T-helper 22 cell (primary cell): ENCODE data around the gene FAM131B.
"Not testable (repeated sequence)": the region's sequence is repeated elsewhere in the genome, so short reads cannot be mapped to it uniquely, and the experiment has no call there.

Experiments used
- DNase-seq: peaks from one replicate; pipeline ENCODE4 v3.0.0-alpha.2; 2020; ENCODE audit warnings: low read depth

FAM131B gene

DNA sequence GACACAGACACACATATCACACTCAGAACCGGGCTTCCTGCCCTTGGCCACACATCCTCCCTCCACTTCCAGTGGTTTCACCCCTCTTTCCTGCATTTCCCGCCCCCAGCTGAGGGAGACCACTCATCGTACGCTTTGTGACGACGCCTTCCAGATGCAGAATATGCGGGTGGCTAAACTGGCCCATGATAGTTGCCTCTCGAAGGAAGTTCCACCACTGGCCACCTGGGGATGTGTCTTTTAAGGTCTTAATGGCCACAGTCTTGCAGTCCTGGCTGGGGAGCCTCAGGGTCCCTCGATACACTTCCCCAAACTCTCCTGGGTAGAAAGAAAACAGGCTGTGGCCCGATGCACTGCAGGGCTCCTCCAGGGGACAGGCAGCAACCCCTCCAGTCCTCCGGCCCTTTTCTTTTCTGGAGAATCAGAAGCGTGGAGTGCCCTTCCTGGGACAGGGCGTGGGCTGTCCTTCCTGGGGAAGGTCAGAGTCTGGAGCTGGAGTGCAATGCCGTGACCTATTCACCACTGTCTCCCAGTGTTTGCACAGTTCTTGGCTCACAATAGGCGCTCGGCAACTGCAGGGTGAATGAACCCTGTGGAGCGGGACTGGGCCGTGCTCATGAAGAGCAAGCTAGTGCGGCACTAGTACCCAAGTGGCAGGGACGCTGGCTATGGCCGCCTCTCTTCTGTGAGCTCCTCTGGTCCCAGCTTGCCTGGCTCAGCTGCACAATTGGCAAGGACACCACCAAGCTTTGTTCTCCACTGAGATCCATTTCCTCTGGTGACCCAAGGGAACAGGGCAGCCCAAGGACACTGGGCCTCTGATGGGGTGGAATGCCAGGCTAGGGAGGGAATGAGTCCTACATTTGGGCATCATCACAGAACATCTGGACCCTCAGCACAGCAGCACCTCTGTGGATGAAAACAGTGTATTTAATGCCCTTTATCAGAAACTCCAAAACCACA lies 33.0 kb upstream of the FAM131B start:
- DNase-seq: no peak

DNA sequence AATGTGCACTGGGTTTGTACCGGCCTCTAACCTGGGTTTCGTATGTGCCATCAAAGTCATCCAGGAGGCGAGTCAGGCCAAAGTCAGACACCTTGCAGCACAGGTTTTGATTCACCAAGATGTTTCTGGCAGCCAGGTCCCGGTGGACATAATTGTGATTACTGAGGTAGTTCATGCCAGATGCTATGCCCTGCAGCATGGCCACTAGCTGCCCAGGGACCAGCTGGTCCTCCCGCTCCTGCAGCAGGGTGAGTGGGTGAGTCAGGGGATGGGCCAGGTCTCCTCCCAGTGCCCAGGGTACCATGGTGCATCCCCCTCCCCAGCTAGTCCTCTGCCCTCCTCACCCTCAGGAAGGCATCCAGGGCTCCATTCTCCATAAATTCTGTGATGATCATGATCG lies 32.3 kb upstream of the FAM131B start:
- DNase-seq: no peak

- no peak for DNase-seq
Observed at GRCh38 chr7:143394068-143394467, 31.6 kb upstream of the FAM131B start.

GRCh38 chr7:143393267-143394041 lies 30.9 kb upstream of the FAM131B start:
- no peak for DNase-seq

GRCh38 chr7:143392875-143393266 lies 30.4 kb upstream of the FAM131B start:
- no peak for DNase-seq

DNA sequence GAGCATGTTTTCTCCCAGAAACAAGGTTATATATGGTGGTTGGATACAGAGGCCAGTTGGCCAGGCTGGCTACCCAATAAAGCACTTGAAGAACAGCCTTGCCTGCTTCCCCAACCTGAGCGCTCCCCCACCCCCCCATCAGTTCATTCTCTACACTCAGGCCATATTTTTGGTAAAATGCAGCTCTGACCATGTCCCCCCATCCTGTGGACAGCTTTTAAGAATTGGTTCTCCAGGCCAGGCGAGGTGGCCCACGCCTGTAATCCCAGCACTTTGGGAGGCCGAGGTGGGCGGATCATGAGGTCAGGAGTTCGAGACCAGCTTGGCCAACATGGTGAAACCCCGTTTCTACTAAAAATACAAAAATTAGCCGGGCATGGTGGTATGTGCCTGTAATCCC lies 29.9 kb upstream of the FAM131B start:
- not testable (repeated sequence) for DNase-seq

DNA sequence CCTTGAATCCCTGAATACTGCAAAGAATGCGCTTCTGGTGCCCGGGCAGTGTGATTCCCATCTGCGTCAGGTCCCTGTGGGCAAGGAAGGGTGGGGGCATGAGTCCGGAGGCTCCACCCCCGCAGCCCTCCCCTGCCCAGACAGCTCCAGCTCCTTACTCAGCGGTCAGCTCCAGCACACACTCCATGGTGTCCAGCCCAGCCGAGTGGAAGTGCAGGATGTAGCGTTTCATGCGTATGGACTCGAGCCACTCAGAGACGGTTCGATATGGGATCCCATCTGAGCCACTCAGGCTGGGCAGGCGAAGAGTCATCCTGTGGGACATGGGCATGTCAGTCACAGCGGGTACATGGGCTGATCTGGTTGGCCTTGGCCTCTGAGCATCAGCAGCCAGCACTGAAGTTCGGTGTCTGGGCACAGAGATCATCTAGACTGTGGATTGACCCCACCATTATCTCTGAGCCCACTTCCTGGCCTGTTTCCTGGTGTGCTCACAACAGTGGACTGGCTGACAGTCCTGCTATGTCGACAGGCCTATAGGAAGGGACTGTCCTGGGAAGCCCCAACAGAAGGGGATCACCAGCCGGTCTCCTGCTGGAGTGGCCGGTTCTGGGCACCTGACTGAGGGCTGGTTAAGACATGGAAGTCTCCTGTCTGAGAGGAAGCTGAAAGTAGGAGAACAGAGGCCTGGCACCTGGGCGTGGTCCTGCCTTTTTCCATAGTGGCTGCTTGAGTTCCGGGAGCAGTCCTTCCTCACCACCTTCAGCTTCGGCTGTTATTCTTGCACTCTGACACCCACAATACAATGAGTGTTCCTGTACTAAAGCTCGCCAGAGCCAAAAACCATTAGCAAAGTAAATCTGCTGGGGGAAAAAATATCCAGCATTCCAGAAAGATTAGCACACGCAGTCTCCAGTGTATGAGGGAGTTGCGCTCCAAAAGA lies 29.2 kb upstream of the FAM131B start:
- no peak for DNase-seq

- DNase-seq: no peak
Observed at GRCh38 chr7:143390773-143391317, 28.3 kb upstream of the FAM131B start.

GRCh38 chr7:143390104-143390772 lies 27.7 kb upstream of the FAM131B start:
- DNase-seq: no peak

DNA sequence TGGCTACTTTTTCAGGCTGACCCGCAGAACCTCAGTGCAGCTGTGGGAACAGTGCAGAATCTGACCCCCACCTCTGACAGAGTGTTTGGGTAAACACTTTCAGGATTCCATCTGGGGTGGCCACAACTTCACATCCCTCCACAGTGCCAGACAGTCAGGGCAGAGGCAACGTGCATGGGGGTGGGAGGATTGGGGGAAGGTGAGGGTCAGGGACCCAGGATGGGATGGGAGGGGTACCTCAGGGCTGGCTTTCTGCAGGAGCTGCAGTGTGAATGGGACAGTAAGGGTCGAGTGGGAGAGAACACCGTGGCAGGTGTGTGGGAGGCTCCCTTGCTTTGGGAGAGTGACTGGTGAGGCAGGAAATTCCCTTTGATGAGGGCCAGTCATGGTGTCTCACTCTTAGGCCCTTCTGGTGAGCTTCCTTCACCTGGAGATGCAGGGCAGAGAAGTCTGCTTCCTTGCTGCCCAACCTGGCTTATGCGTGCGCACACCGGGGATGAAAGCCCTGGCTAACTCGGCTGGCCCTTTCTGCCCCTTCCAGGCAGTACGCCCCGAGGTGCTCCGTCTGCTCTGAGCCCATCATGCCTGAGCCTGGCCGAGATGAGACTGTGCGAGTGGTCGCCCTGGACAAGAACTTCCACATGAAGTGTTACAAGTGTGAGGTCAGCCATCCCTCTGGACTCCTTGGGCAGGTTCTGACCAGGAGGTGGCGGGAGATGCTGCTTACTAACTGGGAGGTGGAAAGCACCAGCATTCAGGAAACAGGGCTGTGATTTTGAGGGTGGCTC lies 27.0 kb upstream of the FAM131B start:
- DNase-seq: no peak

DNA sequence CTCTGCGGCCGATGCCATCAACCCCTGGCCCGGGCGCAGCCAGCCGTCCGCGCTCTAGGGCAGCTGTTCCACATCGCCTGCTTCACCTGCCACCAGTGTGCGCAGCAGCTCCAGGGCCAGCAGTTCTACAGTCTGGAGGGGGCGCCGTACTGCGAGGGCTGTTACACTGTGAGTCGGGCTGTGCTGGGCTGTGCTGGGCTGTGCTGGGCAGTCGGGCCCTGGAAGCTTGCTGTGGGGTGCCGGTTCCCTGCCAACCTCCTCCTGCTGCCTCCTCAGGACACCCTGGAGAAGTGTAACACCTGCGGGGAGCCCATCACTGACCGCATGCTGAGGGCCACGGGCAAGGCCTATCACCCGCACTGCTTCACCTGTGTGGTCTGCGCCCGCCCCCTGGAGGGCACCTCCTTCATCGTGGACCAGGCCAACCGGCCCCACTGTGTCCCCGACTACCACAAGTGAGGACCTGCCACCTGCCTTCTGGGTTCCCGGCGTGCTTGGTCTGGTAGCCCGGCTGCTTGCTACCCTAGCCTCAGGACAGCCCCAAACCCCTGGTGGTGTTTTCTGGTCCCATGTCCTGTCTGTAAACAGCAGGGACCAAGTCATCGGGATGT lies 26.1 kb upstream of the FAM131B start:
- DNase-seq: no peak

GRCh38 chr7:143388051-143388450 lies 25.5 kb upstream of the FAM131B start:
- DNase-seq: no peak

DNA sequence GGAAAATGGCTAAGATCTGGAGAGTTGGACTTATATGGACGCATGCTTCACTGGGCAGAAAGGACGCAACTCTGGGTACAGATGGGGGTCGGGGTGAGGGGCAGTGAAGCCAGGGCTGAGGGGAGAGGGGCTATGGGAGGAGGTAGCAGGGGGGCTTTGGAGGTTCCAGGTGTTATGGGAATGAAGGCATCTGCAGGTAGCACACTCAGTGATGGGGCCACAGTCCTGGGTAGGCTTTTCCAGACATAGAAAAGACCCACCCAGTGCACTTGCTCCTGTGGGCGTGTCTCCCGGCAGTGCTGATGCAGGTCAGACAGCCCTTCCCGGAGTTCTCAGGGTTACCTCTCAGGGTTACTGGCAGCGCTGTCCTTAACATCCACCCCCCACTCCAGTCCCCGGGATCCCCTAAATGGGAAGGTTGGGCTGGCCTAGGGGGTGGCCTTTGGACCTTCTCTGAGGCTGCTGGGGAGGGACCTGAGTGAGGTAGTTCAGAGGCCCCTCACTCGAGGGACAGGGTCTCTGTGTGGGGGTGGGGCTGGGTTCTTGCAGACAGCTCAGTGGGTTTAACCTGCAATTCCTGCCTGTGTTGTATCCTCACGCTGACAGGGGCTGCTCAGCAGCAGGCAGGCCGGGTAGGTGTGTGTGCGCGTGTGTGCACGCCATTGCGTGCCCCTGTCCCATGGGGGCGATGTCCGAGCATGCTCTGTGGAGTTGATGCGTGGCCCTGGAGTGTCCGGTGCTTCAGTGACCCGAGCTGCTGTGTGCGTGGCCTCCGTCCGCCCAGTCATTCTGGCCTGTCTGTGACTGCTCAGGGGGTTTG lies 24.9 kb upstream of the FAM131B start:
- no peak for DNase-seq

DNA sequence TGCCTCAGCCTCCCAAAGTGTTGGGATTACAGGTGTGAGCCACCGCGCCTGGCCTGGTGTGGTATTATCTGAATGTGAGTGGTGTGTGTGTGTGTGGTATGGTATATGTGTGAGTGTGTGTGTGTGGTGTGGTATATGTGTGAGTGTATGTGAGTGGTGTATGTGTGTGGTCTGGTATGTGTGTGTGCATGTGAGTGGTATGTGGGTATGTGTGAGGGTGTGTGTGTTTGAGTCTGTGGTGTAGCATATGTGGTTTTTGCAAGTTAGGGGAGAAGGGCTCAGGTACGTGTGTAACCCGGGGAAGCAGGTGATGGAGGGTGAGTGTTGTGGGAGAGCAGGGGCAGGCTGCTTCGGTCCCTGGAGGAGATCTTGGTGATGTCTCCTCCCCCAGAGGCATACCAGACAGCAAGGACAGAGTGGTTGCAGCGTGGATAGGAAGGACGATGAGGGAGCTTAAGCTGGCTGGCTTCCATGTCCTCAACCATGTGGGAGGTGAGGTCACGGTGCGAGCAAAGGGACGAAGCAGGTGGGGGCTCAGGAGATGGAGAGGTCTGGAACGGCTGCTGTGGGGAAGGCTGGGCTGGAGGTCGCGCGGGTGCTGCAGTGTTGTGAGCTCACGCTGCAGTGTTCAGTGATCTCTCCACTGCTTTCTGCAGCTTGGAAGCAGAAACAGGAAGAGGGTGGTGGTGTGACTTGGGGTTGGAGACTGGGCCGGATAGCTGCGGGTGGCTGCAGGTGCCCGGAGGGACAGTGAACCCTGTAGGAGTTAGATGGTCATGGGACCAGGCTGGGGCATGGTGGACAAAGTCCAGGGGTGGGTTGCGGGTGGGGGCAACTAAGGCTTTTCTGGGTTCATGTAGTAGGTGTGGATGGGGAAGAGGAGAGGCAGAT lies 23.6 kb upstream of the FAM131B start:
- DNase-seq: no peak

- no peak for DNase-seq
Observed at GRCh38 chr7:143384661-143385631, 22.4 kb upstream of the FAM131B start.

GRCh38 chr7:143384148-143384547 lies 21.6 kb upstream of the FAM131B start:
- DNase-seq: no peak

- no peak for DNase-seq
Observed at GRCh38 chr7:143383642-143383957, 21.1 kb upstream of the FAM131B start.
